Astrocyte (in vitro differentiated cells and primary cell): ENCODE measurements around the gene ARHGAP23. TPM values are rescaled to one million over a fixed set of nuclear protein-coding genes. Genes with fewer than 3 reads are reported as not detected.

Experiments used
- DNase-seq: peaks from one replicate; pipeline ENCODE4 v3.0.0-alpha.2; 2010; ENCODE audit warnings: low read depth
- FAIRE-seq: peaks from 2 replicates; lab custom pipeline; 2011; peaks lifted over from hg19 to GRCh38; lab: Jason Lieb, UNC
- H2AFZ ChIP-seq: 2 replicates; pipeline ENCODE4 v1.6.0; 2012; ENCODE audit warnings: low read depth, low read length, inconsistent platforms
- H3K27ac ChIP-seq: 2 replicates; pipeline ENCODE4 v1.5.1; 2011; ENCODE audit warnings: low read depth, low read length, inconsistent platforms
- H3K27me3 ChIP-seq: 2 replicates; pipeline ENCODE4 v1.6.0; 2011; ENCODE audit warnings: low read length, inconsistent platforms; ENCODE audit not compliant: insufficient read depth
- H3K36me3 ChIP-seq: 2 replicates; pipeline ENCODE4 v1.5.1; 2011; ENCODE audit warnings: low read length, inconsistent platforms; ENCODE audit not compliant: insufficient read depth
- H3K4me1 ChIP-seq: 2 replicates; pipeline ENCODE4 v1.5.1; 2011; ENCODE audit warnings: low read length, inconsistent platforms; ENCODE audit not compliant: insufficient read depth
- H3K4me2 ChIP-seq: 2 replicates; pipeline ENCODE4 v1.6.0; 2012; ENCODE audit warnings: low read length, inconsistent platforms
- H3K4me3 ChIP-seq: 2 replicates; pipeline ENCODE4 v1.5.1; 2011; ENCODE audit warnings: low read depth, mild to moderate bottlenecking, low read length, inconsistent platforms; ENCODE audit not compliant: insufficient read depth
- H3K79me2 ChIP-seq: 2 replicates; pipeline ENCODE4 v1.6.0; 2012; ENCODE audit warnings: mild to moderate bottlenecking, low read length, inconsistent platforms; ENCODE audit not compliant: insufficient read depth
- H3K9ac ChIP-seq: 2 replicates; pipeline ENCODE4 v1.6.0; 2012; ENCODE audit warnings: mild to moderate bottlenecking, low read length, inconsistent platforms
- H3K9me3 ChIP-seq: 2 replicates; pipeline ENCODE4 v1.5.1; 2012; ENCODE audit warnings: low read depth, mild to moderate bottlenecking, low read length, inconsistent platforms; ENCODE audit not compliant: insufficient read depth
- H4K20me1 ChIP-seq: 2 replicates; pipeline ENCODE4 v1.6.0; 2012; ENCODE audit warnings: low read length, inconsistent platforms; ENCODE audit not compliant: insufficient read depth
- H3K27ac Mint-ChIP-seq: one replicate; pipeline ENCODE4 v1.8.0; 2021; ENCODE audit warnings: mild to moderate bottlenecking, mixed read lengths; ENCODE audit not compliant: unreplicated experiment
- H3K27me3 Mint-ChIP-seq: one replicate; pipeline ENCODE4 v1.8.0; 2021; ENCODE audit warnings: low read depth, mixed read lengths; ENCODE audit not compliant: unreplicated experiment
- H3K36me3 Mint-ChIP-seq: one replicate; pipeline ENCODE4 v1.8.0; 2021; ENCODE audit warnings: low read depth, mixed read lengths; ENCODE audit not compliant: unreplicated experiment
- H3K4me1 Mint-ChIP-seq: one replicate; pipeline ENCODE4 v1.8.0; 2021; ENCODE audit warnings: low read depth, mixed read lengths; ENCODE audit not compliant: unreplicated experiment
- H3K4me3 Mint-ChIP-seq: one replicate; pipeline ENCODE4 v1.8.0; 2021; ENCODE audit warnings: mild to moderate bottlenecking, moderate library complexity, mixed read lengths; ENCODE audit not compliant: unreplicated experiment
- H3K9me3 Mint-ChIP-seq: one replicate; pipeline ENCODE4 v1.8.0; 2021; ENCODE audit warnings: mild to moderate bottlenecking, mixed read lengths; ENCODE audit not compliant: unreplicated experiment
- CTCF ChIP-seq: IDR thresholded peaks from 2 replicates; pipeline ENCODE4 v1.5.1; 2011; ENCODE audit warnings: low read depth, mild to moderate bottlenecking, inconsistent platforms, low read length, moderate library complexity; ENCODE audit not compliant: insufficient read depth
- EZH2 ChIP-seq: IDR thresholded peaks from 2 replicates; pipeline ENCODE4 v1.6.1; 2012; ENCODE audit warnings: mild to moderate bottlenecking, low read length, inconsistent platforms; ENCODE audit not compliant: insufficient read depth
- total RNA-seq: library from RNA; stranded (reverse); gene quantifications from 2 replicates; pipeline ENCODE4 v1.2.1, GENCODE V29; 2021

ARHGAP23 gene
- total RNA-seq, 1 donor from 2014 or later = 118 TPM

DNA sequence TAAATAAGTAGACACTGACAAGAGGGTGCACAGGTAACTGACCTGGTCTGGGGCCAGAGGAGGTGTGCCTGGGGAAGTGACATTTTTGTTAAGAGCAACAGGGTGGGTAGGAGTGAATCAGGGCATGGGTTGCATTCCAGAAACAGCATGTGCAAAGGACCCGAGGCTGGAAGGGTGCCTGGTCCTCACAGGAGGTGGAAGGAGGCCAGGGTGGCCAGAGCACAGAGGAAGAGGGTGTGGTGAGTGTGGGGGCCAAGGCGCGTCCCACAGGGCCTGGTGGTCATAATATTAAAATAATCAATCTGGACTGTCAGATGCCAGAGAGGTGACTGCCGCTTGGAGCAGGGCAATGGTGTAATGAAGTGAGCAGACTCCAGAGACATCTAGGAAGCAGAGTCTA, 14.3 kb downstream of the ARHGAP23 start:
- H2AFZ ChIP-seq = no peak overlapping the region
- DNase-seq (no peak), FAIRE-seq (no peak)
- no peaks in the 10 kb centered on the region for H3K9me3 ChIP-seq
- peaks cover 62% of the 10 kb centered on the region for H3K79me2 ChIP-seq
- Mint-ChIP-seq H3K9me3 (no peaks in the 10 kb centered on the region), H3K4me3 (peak overlapping the region; percentile 29), H3K27ac (peak overlapping the region; percentile 7), H3K36me3 (peaks cover 16% of the 10 kb centered on the region), H3K27me3 (no peaks in the 10 kb centered on the region), H3K4me1 (peaks cover 17% of the 10 kb centered on the region)
- no peak overlapping the region for H3K4me2 ChIP-seq
- peaks cover 14% of the 10 kb centered on the region for H3K4me1 ChIP-seq
- peaks cover 71% of the 10 kb centered on the region for H4K20me1 ChIP-seq
- no peaks in the 10 kb centered on the region for H3K36me3 ChIP-seq
- TF ChIP-seq CTCF (no peak), EZH2 (no peak)
- no peaks in the 10 kb centered on the region for H3K27me3 ChIP-seq
- no peak overlapping the region for H3K4me3 ChIP-seq
- H3K27ac ChIP-seq = no peak overlapping the region
- H3K9ac ChIP-seq = no peak overlapping the region

DNA sequence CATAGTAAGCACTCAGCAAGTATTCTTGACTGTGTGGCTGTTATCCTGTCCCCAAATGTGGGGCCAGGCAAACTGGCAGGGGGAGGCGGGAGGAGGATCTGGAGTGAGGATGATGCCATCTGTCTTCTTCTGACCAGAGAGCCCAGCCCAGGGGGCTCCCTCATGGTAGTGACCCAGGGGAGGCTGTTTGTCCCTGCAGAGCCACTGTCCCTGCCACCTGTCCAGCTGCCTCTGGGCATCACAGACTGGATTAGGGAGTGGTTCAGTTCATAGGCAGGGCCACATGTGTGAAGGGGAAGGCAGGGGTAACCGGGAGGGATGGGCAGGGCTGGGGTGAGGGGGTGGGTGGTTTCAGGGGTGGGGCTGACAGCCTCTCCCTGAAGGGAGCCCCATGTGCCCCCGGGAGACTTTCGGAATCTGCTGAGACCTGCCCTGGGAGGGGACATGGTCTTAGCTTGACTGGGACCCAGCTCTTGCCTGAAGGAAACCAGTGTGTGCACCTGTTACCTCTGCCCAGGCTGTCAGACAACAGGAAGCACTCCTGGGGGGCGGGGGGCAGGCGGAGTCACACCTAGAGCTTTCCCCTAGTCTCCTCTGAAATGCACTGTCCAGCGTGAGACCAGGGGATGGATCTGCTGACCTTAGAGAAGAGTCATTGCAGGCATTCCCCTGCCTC, 15.2 kb downstream of the ARHGAP23 start:
- peaks cover 13% of the 10 kb centered on the region for H3K36me3 Mint-ChIP-seq
- H3K27me3 ChIP-seq = no peaks in the 10 kb centered on the region
- no peak overlapping the region for H3K27ac Mint-ChIP-seq
- no peak for DNase-seq
- H3K27ac ChIP-seq = no peak overlapping the region
- no peak overlapping the region for H3K9ac ChIP-seq
- H3K79me2 ChIP-seq = peaks cover 65% of the 10 kb centered on the region
- peaks cover 63% of the 10 kb centered on the region for H4K20me1 ChIP-seq
- no peak overlapping the region for H3K4me2 ChIP-seq
- H3K4me3 ChIP-seq = no peak overlapping the region
- no peaks in the 10 kb centered on the region for H3K36me3 ChIP-seq
- H3K27me3 Mint-ChIP-seq = no peaks in the 10 kb centered on the region
- peaks cover 24% of the 10 kb centered on the region for H3K4me1 Mint-ChIP-seq
- TF ChIP-seq CTCF (no peak), EZH2 (no peak)
- no peak overlapping the region for H3K4me3 Mint-ChIP-seq
- H2AFZ ChIP-seq = no peak overlapping the region
- no peaks in the 10 kb centered on the region for H3K9me3 ChIP-seq
- peaks cover 23% of the 10 kb centered on the region for H3K4me1 ChIP-seq
- no peaks in the 10 kb centered on the region for H3K9me3 Mint-ChIP-seq
- FAIRE-seq = no peak

GRCh38 chr17:38444151-38444550, 15.9 kb downstream of the ARHGAP23 start:
- peak overlapping the region; percentile 38 for H3K4me2 ChIP-seq
- H3K9me3 ChIP-seq = no peaks in the 10 kb centered on the region
- no peaks in the 10 kb centered on the region for H3K36me3 ChIP-seq
- no peaks in the 10 kb centered on the region for H3K27me3 Mint-ChIP-seq
- H3K27ac Mint-ChIP-seq = no peak overlapping the region
- H3K9ac ChIP-seq = no peak overlapping the region
- H3K27me3 ChIP-seq = no peaks in the 10 kb centered on the region
- H3K4me1 ChIP-seq = peaks cover 30% of the 10 kb centered on the region
- H3K27ac ChIP-seq = no peak overlapping the region
- peaks cover 58% of the 10 kb centered on the region for H4K20me1 ChIP-seq
- no peak overlapping the region for H2AFZ ChIP-seq
- H3K36me3 Mint-ChIP-seq = peaks cover 12% of the 10 kb centered on the region
- DNase-seq (no peak), FAIRE-seq (no peak)
- H3K4me3 ChIP-seq = no peak overlapping the region
- H3K4me1 Mint-ChIP-seq = peaks cover 25% of the 10 kb centered on the region
- TF ChIP-seq EZH2 (no peak), CTCF (peak; percentile 75)
- H3K79me2 ChIP-seq = peaks cover 71% of the 10 kb centered on the region
- no peak overlapping the region for H3K4me3 Mint-ChIP-seq
- H3K9me3 Mint-ChIP-seq = no peaks in the 10 kb centered on the region
